Inferior parietal cortex (tissue), 1 donor: ENCODE measurements around the gene SMYD1.

Experiments
- DNase-seq: peaks from one replicate; pipeline ENCODE4 v3.0.0-alpha.2; 2016; ENCODE audit errors: extremely low spot score

Gene SMYD1

GRCh38 chr2:88055371-88056128 is 12.1 kb upstream of the SMYD1 start, which contains the start of gene KRCC1:
KRCC1 (minus strand) TSS chr2:88055783; CDS start chr2:88028563, 27,220 bp downstream.
- DNase-seq: peak; percentile 96

GRCh38 chr2:88057437-88057844 is 10.2 kb upstream of the SMYD1 start:
- DNase-seq: no peak

- no peak for DNase-seq
These were observed 9.4 kb upstream of the SMYD1 start for GRCh38 chr2:88058191-88058590.

- DNase-seq: peak; percentile 80
These were observed 7.4 kb upstream of the SMYD1 start for GRCh38 chr2:88059979-88060906.

- DNase-seq: no peak
These were observed 6.7 kb upstream of the SMYD1 start for GRCh38 chr2:88060907-88061275.

GRCh38 chr2:88061295-88061694 is 6.3 kb upstream of the SMYD1 start:
- no peak for DNase-seq

GRCh38 chr2:88066543-88066942 is 1.1 kb upstream of the SMYD1 start:
- DNase-seq: no peak

GRCh38 chr2:88067189-88067588 is 436 bp upstream of the SMYD1 start:
- no peak for DNase-seq

- no peak for DNase-seq
These were observed 419 bp downstream of the SMYD1 start for GRCh38 chr2:88068044-88068443.

- no peak for DNase-seq
These were observed 1.5 kb downstream of the SMYD1 start for GRCh38 chr2:88069117-88069516.

- no peak for DNase-seq
These were observed 2.4 kb downstream of the SMYD1 start for GRCh38 chr2:88070055-88070454.

- no peak for DNase-seq
These were observed 3.7 kb downstream of the SMYD1 start for GRCh38 chr2:88071365-88071764.

GRCh38 chr2:88074150-88074549 is 6.5 kb downstream of the SMYD1 start:
- DNase-seq: no peak

GRCh38 chr2:88074854-88075292 is 7.2 kb downstream of the SMYD1 start:
- DNase-seq: no peak

- no peak for DNase-seq
These were observed 9.5 kb downstream of the SMYD1 start for GRCh38 chr2:88077080-88077479.

GRCh38 chr2:88078643-88079172 is 11.1 kb downstream of the SMYD1 start:
- DNase-seq: no peak

GRCh38 chr2:88080545-88080944 is 12.9 kb downstream of the SMYD1 start:
- no peak for DNase-seq

- no peak for DNase-seq
These were observed 14.4 kb downstream of the SMYD1 start for GRCh38 chr2:88081924-88082608.

GRCh38 chr2:88082781-88083180 is 15.2 kb downstream of the SMYD1 start:
- peak; percentile 89 for DNase-seq

GRCh38 chr2:88085099-88085498 is 17.5 kb downstream of the SMYD1 start:
- no peak for DNase-seq

GRCh38 chr2:88085602-88086001 is 18.0 kb downstream of the SMYD1 start:
- DNase-seq: peak; percentile 20

GRCh38 chr2:88086401-88086800 is 18.8 kb downstream of the SMYD1 start:
- DNase-seq: no peak
